Liver (tissue), 3 donors: ENCODE data around the gene ANXA3.

ENCODE experiments used
- EGR1 ChIP-seq, 2 donors: IDR thresholded peaks; 2 replicates each; pipeline ENCODE4 v1.6.1; 2016 to 2018; ENCODE audit warnings: antibody characterized with exemption in 2 of 2, low read depth in 2 of 2
- GABPA ChIP-seq, 2 donors: IDR thresholded peaks in 1 of 2; conservative IDR thresholded peaks in 1 of 2; 2 replicates each; pipeline ENCODE4 v1.6.1; 2016; ENCODE audit warnings: antibody characterized with exemption in 2 of 2, mild to moderate bottlenecking in 1 of 2, moderate library complexity in 1 of 2
- RAD21 ChIP-seq, 2 donors: IDR thresholded peaks; 2 replicates each; pipeline ENCODE4 v1.6.1; 2016; ENCODE audit warnings: antibody characterized with exemption in 2 of 2, mild to moderate bottlenecking in 2 of 2
- REST ChIP-seq: IDR thresholded peaks from 2 replicates; pipeline ENCODE4 v1.6.1; 2016; ENCODE audit warnings: antibody characterized with exemption, mild to moderate bottlenecking
- TF ChIP-seq, protein P1 (sequence below): fragments of 150-350 bp; IDR thresholded peaks from 2 replicates; pipeline ENCODE4 v1.5.1; 2017; ENCODE audit warnings: improper control_type of control experiment, low read depth, low read length; ENCODE audit not compliant: missing input control
- donor health status: healthy.
- donor health status: healthy.

GRCh38 chr4:78654807-78655206 lies 103.2 kb downstream of the ANXA3 start:
- TF ChIP-seq REST: no peak
- TF ChIP-seq, protein P1, sequence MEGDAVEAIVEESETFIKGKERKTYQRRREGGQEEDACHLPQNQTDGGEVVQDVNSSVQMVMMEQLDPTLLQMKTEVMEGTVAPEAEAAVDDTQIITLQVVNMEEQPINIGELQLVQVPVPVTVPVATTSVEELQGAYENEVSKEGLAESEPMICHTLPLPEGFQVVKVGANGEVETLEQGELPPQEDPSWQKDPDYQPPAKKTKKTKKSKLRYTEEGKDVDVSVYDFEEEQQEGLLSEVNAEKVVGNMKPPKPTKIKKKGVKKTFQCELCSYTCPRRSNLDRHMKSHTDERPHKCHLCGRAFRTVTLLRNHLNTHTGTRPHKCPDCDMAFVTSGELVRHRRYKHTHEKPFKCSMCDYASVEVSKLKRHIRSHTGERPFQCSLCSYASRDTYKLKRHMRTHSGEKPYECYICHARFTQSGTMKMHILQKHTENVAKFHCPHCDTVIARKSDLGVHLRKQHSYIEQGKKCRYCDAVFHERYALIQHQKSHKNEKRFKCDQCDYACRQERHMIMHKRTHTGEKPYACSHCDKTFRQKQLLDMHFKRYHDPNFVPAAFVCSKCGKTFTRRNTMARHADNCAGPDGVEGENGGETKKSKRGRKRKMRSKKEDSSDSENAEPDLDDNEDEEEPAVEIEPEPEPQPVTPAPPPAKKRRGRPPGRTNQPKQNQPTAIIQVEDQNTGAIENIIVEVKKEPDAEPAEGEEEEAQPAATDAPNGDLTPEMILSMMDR: no peak
- TF ChIP-seq GABPA (IDR thresholded peaks at IDR 0.05 in 1 of 2, conservative IDR thresholded peaks at IDR 0.05 in 1 of 2): no peak
- TF ChIP-seq RAD21 (IDR thresholded peaks at IDR 0.05): no peak
- no peak for TF ChIP-seq EGR1 (IDR thresholded peaks at IDR 0.05; ENCODE audit: low read depth in 2 of 2)
